Thyroid gland (tissue), 4 donors: ENCODE data around the gene SLC38A2.

Experiments
- POLR2A ChIP-seq, 2 donors: fragments of 450-650 bp; IDR thresholded peaks; one replicate each; pipeline ENCODE4 v1.6.1; 2017; ENCODE audit warnings: antibody characterized with exemption in 2 of 2, mild to moderate bottlenecking in 2 of 2, moderate library complexity in 1 of 2
- TF ChIP-seq, protein P1 (sequence below), 6 experiments: fragments of 200-600 bp in 3 of 6; fragments of 450-650 bp in 3 of 6; sonication (generic) in 3 of 6; IDR thresholded peaks; one replicate each; pipeline ENCODE4 v1.5.1; 2016 to 2019; ENCODE audit warnings: antibody characterized with exemption in 6 of 6, mild to moderate bottlenecking in 2 of 6, inconsistent platforms in 1 of 6, moderate library complexity in 1 of 6

DNA sequence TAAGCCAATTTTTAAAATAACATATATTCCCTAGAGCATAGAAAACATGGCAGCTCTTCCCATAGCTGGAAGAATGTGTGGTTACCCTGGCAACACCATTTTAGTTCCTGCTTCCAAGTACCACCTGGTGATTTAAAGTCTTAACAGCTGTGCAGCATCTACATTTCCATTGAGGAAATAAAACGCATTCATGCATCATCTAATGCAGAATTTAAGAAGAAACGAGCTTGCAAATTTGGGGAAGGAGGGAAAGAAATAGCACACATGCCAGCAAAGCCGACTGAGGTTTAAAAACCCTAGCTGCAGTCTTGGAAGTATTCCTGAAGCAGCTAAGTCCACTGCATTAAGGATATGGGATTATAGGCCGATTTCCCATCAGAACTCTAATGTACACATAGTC, 22.8 kb upstream of the SLC38A2 start:
- TF ChIP-seq, protein P1, sequence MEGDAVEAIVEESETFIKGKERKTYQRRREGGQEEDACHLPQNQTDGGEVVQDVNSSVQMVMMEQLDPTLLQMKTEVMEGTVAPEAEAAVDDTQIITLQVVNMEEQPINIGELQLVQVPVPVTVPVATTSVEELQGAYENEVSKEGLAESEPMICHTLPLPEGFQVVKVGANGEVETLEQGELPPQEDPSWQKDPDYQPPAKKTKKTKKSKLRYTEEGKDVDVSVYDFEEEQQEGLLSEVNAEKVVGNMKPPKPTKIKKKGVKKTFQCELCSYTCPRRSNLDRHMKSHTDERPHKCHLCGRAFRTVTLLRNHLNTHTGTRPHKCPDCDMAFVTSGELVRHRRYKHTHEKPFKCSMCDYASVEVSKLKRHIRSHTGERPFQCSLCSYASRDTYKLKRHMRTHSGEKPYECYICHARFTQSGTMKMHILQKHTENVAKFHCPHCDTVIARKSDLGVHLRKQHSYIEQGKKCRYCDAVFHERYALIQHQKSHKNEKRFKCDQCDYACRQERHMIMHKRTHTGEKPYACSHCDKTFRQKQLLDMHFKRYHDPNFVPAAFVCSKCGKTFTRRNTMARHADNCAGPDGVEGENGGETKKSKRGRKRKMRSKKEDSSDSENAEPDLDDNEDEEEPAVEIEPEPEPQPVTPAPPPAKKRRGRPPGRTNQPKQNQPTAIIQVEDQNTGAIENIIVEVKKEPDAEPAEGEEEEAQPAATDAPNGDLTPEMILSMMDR (IDR thresholded peaks at IDR 0.05), result no peak
- TF ChIP-seq POLR2A (IDR thresholded peaks at IDR 0.05), result no peak
